Natural killer cell (primary cell): ENCODE results near the gene DNAH10. TPM values are rescaled to one million over a fixed set of nuclear protein-coding genes. Genes with fewer than 3 reads are reported as not detected.

Experiments used
- ATAC-seq, 3 donors: fragments of 150-1000 bp in 2 of 3; fragments of 200-7000 bp in 1 of 3; cut with Tn5 transposase; 1 replicate in 1 of 3; 2 replicates in 2 of 3; pipeline ENCODE4 v1.10.0; 2021; ENCODE audit warnings: mild to moderate bottlenecking in 2 of 3, moderate library complexity in 2 of 3
- DNase-seq, 2 donors: peaks; one replicate each; pipeline versions ENCODE4 v3.0.0 to v3.0.0-alpha.2; 2013 to 2021; ENCODE audit warnings: mixed read lengths in 1 of 2
- H3K27ac ChIP-seq: one replicate; pipeline ENCODE4 v1.5.1; 2013; ENCODE audit warnings: mild to moderate bottlenecking, low read length
- H3K27me3 ChIP-seq: one replicate; pipeline ENCODE4 v1.6.1; 2013; ENCODE audit warnings: low read length; ENCODE audit not compliant: control insufficient read depth, insufficient read depth
- H3K36me3 ChIP-seq: one replicate; pipeline ENCODE4 v1.6.1; 2013; ENCODE audit warnings: low read length; ENCODE audit not compliant: control insufficient read depth, insufficient read depth
- H3K4me1 ChIP-seq: one replicate; pipeline ENCODE4 v1.6.1; 2013; ENCODE audit warnings: low read length; ENCODE audit not compliant: control insufficient read depth, insufficient read depth
- H3K4me3 ChIP-seq: one replicate; pipeline ENCODE4 v1.5.1; 2013; ENCODE audit warnings: low read length
- H3K9me3 ChIP-seq: one replicate; pipeline ENCODE4 v1.6.1; 2013; ENCODE audit warnings: low read length; ENCODE audit not compliant: control insufficient read depth, insufficient read depth
- H3K27ac Mint-ChIP-seq, 2 donors: one replicate each; pipeline ENCODE4 v1.8.0; 2022; ENCODE audit warnings: mild to moderate bottlenecking in 2 of 2, mixed read lengths in 2 of 2, moderate library complexity in 1 of 2
- H3K27me3 Mint-ChIP-seq, 2 donors: one replicate each; pipeline ENCODE4 v1.8.0; 2022; ENCODE audit warnings: low read depth in 2 of 2, mixed read lengths in 2 of 2
- H3K36me3 Mint-ChIP-seq: one replicate; pipeline ENCODE4 v1.8.0; 2022; ENCODE audit warnings: mixed read lengths
- H3K4me1 Mint-ChIP-seq, 2 donors: one replicate each; pipeline ENCODE4 v1.8.0; 2022; ENCODE audit warnings: mixed read lengths in 2 of 2
- H3K4me3 Mint-ChIP-seq: one replicate; pipeline ENCODE4 v1.8.0; 2022; ENCODE audit warnings: mild to moderate bottlenecking, moderate library complexity, mixed read lengths
- H3K9me3 Mint-ChIP-seq, 2 donors: one replicate each; pipeline ENCODE4 v1.8.0; 2022; ENCODE audit warnings: mixed read lengths in 2 of 2
- CTCF ChIP-seq: fragments of 200-600 bp; IDR thresholded peaks from one replicate; pipeline ENCODE4 v1.8.0; 2022; ENCODE audit warnings: antibody characterized with exemption
- WGBS: methylation state at CpG from one replicate; pipeline ENCODE4 v1.1.7; 2013; ENCODE audit warnings: missing lambda C conversion rate; ENCODE audit not compliant: insufficient coverage; 5-methylcytosine and 5-hydroxymethylcytosine counted together
- intact Hi-C: fragments of 100-400 bp; cut with micrococcal nuclease; formaldehyde crosslinking; loops from one replicate; pipeline ENCODE4 v1.14.2; 2022
- total RNA-seq, 4 donors: library from RNA; stranded (reverse); fragments of 120-200 nt in 1 of 4; gene quantifications; one replicate each; pipeline versions ENCODE4 v1.2.3 to v1.2.4, GENCODE V29; 2013 to 2022

Gene DNAH10
- total RNA-seq, 3 donors from 2014 or later (not counting 1 experiment from before 2014, with no cell fraction given): 0.43 to 1.7 (median 0.94) TPM

GRCh38 chr12:123849517-123849916, 87.4 kb downstream of the DNAH10 start:
- intact Hi-C loops: no loop called here

GRCh38 chr12:123850246-123851134, 88.4 kb downstream of the DNAH10 start:
- Histone ChIP-seq H3K27me3 (no peaks in the 10 kb centered on the region), H3K9me3 (no peaks in the 10 kb centered on the region), H3K4me1 (no peaks in the 10 kb centered on the region), H3K4me3 (no peak overlapping the region), H3K27ac (no peak overlapping the region), H3K36me3 (no peaks in the 10 kb centered on the region)
- H3K27ac Mint-ChIP-seq: no peak overlapping the region
- TF ChIP-seq CTCF: no peak
- no peak overlapping the region for H3K4me3 Mint-ChIP-seq
- no peak for ATAC-seq
- H3K4me1 Mint-ChIP-seq: no peaks in the 10 kb centered on the region
- H3K36me3 Mint-ChIP-seq: no peaks in the 10 kb centered on the region
- H3K9me3 Mint-ChIP-seq: no peaks in the 10 kb centered on the region
- H3K27me3 Mint-ChIP-seq: peaks cover 0 to 6% of the 10 kb centered on the region in 2 donors
- intact Hi-C loops: no loop called here
- no peak for DNase-seq
- 93% methylated on average over 34 of the region's 34 CpGs for WGBS

More at GRCh38 chr12:123849517-123849916, 87.4 kb downstream of the DNAH10 start:
- Mint-ChIP-seq H3K4me1 (no peaks in the 10 kb centered on the region), H3K27me3 (peaks cover 0 to 6% of the 10 kb centered on the region in 2 donors), H3K27ac (no peak overlapping the region), H3K36me3 (no peaks in the 10 kb centered on the region), H3K9me3 (no peaks in the 10 kb centered on the region), H3K4me3 (no peak overlapping the region)
- DNase-seq: no peak
- Histone ChIP-seq H3K9me3 (no peaks in the 10 kb centered on the region), H3K27ac (no peak overlapping the region), H3K27me3 (no peaks in the 10 kb centered on the region), H3K4me1 (no peaks in the 10 kb centered on the region), H3K36me3 (no peaks in the 10 kb centered on the region), H3K4me3 (no peak overlapping the region)
- no peak for TF ChIP-seq CTCF
- no peak for ATAC-seq
- 83% methylated on average over 3 of the region's 3 CpGs for WGBS

- no peak overlapping the region for H3K27ac Mint-ChIP-seq
- Histone ChIP-seq H3K4me1 (no peaks in the 10 kb centered on the region), H3K27ac (no peak overlapping the region), H3K27me3 (no peaks in the 10 kb centered on the region), H3K4me3 (no peak overlapping the region), H3K9me3 (no peaks in the 10 kb centered on the region), H3K36me3 (no peaks in the 10 kb centered on the region)
- WGBS: 89% methylated on average over 28 of the region's 28 CpGs
- peaks cover 0 to 8% of the 10 kb centered on the region in 2 donors for H3K27me3 Mint-ChIP-seq
- H3K9me3 Mint-ChIP-seq: no peaks in the 10 kb centered on the region
- intact Hi-C loops: no loop called here
- peak in 1 of 2 donors; percentile 9 for DNase-seq
- no peaks in the 10 kb centered on the region for H3K36me3 Mint-ChIP-seq
- TF ChIP-seq CTCF: no peak
- no peak for ATAC-seq
- H3K4me3 Mint-ChIP-seq: no peak overlapping the region
- no peaks in the 10 kb centered on the region for H3K4me1 Mint-ChIP-seq
Measured at GRCh38 chr12:123853396-123854070, 91.4 kb downstream of the DNAH10 start.
